Fibroblast of peridontal ligament (primary cell): Measurements from ENCODE around the gene ALK.
A peak's percentile ranks its signal among the peaks of the same experiment; 100 is the strongest.

Experiments
- DNase-seq: peaks from one replicate; pipeline ENCODE4 v3.0.0-alpha.2; 2010; ENCODE audit errors: extremely low read depth

The ALK gene

GRCh38 chr2:29921560-29921915 lies at the start of gene ALK:
Gene ALK (minus strand): TSS chr2:29921586. CDS start chr2:29920659, 927 bp downstream.
- DNase-seq, result peak; percentile 27

- DNase-seq, result no peak
These were observed 44.9 kb upstream of the ALK start for GRCh38 chr2:29966266-29966665.

- DNase-seq, result no peak
These were observed 42.7 kb upstream of the ALK start for GRCh38 chr2:29963972-29964570.

GRCh38 chr2:29962922-29963321 lies 41.5 kb upstream of the ALK start:
- DNase-seq, result no peak

GRCh38 chr2:29954316-29954715 lies 32.9 kb upstream of the ALK start:
- DNase-seq, result no peak

GRCh38 chr2:29952973-29953372 lies 31.6 kb upstream of the ALK start:
- no peak for DNase-seq

- DNase-seq, result no peak
These were observed 30.2 kb upstream of the ALK start for GRCh38 chr2:29951576-29951975.

GRCh38 chr2:29950481-29950880 lies 29.1 kb upstream of the ALK start:
- DNase-seq, result no peak

GRCh38 chr2:29949042-29949441 lies 27.7 kb upstream of the ALK start:
- no peak for DNase-seq

- DNase-seq, result no peak
These were observed 25.1 kb upstream of the ALK start for GRCh38 chr2:29946505-29946904.

- no peak for DNase-seq
These were observed 21.3 kb upstream of the ALK start for GRCh38 chr2:29942711-29943110.

GRCh38 chr2:29940706-29941105 lies 19.3 kb upstream of the ALK start:
- no peak for DNase-seq

GRCh38 chr2:29936020-29936419 lies 14.6 kb upstream of the ALK start:
- DNase-seq, result no peak

GRCh38 chr2:29931818-29932217 lies 10.4 kb upstream of the ALK start:
- no peak for DNase-seq

GRCh38 chr2:29923110-29923721 lies 1.8 kb upstream of the ALK start:
- peak; percentile 59 for DNase-seq

- no peak for DNase-seq
These were observed 1.2 kb upstream of the ALK start for GRCh38 chr2:29922605-29923004.

GRCh38 chr2:29920631-29921559 lies 491 bp downstream of the ALK start:
- no peak for DNase-seq

GRCh38 chr2:29920130-29920577 lies 1.2 kb downstream of the ALK start:
- DNase-seq, result peak; percentile 4

GRCh38 chr2:29918941-29919340 lies 2.4 kb downstream of the ALK start:
- no peak for DNase-seq

GRCh38 chr2:29917781-29918180 lies 3.6 kb downstream of the ALK start:
- DNase-seq, result no peak

- no peak for DNase-seq
These were observed 4.8 kb downstream of the ALK start for GRCh38 chr2:29916571-29916970.

GRCh38 chr2:29910960-29911359 lies 10.4 kb downstream of the ALK start:
- no peak for DNase-seq

GRCh38 chr2:29910465-29910864 lies 10.9 kb downstream of the ALK start:
- no peak for DNase-seq
